HepG2 (cell line): ENCODE results near the gene ZMIZ1. TPM values are rescaled to one million over a fixed set of nuclear protein-coding genes. Genes with fewer than 3 reads are reported as not detected.

Experiments used
- ATAC-seq: fragments of 200-7000 bp; cut with Tn5 transposase; 3 replicates; pipeline ENCODE4 v1.9.1; 2020; ENCODE audit warnings: mild to moderate bottlenecking, moderate library complexity
- BruUV-seq: library from RNA; stranded (reverse); fragments of 400-500 nt; replicated peaks from 2 replicates; lab custom pipeline; 2021; lab: Mats Ljungman, UMichigan
- CTCF ChIA-PET: fragments of 300-600 bp; formaldehyde crosslinking; extraction: SDS; loops from one replicate; lab custom pipeline; 2021; ENCODE audit warnings: low total read pairs, inconsistent platforms, low intra/inter-chr PET ratio; lab: Yijun Ruan, JAX
- POLR2A ChIA-PET: fragments of 350-600 bp; sonication (Branson Sonifier 250); formaldehyde crosslinking; loops from one replicate; lab custom pipeline; 2020; ENCODE audit warnings: antibody characterized with exemption, inconsistent platforms; lab: Yijun Ruan, JAX
- DNase-seq: peaks from one replicate; pipeline ENCODE4 v3.0.0-alpha.2; 2015; ENCODE audit warnings: low spot score
- FAIRE-seq: peaks from 3 replicates; lab custom pipeline; 2011; peaks lifted over from hg19 to GRCh38; lab: Jason Lieb, UNC
- H2AFZ ChIP-seq: one replicate; pipeline ENCODE4 v1.6.1; 2011; ENCODE audit warnings: low read length, inconsistent platforms
- H3K27ac ChIP-seq: fragments of 300-600 bp; 3 replicates; pipeline ENCODE4 v1.8.0; 2011; ENCODE audit warnings: mixed run types, mild to moderate bottlenecking, mixed read lengths, low read length, inconsistent platforms; ENCODE audit not compliant: insufficient read depth; ENCODE audit errors: extremely low read length
- H3K27me3 ChIP-seq, 2 experiments: fragments of 200-600 bp in 1 of 2; 2 replicates in 1 of 2; 3 replicates in 1 of 2; pipeline versions ENCODE4 v1.6.0 to v1.8.0; 2011; ENCODE audit warnings: low read length in 2 of 2, mild to moderate bottlenecking in 2 of 2, moderate library complexity in 2 of 2, inconsistent platforms in 1 of 2; ENCODE audit not compliant: insufficient read depth in 2 of 2, control insufficient read depth in 1 of 2
- H3K36me3 ChIP-seq, 2 experiments: fragments of 200-600 bp in 1 of 2; replicated peaks in 1 of 2; 2 replicates in 1 of 2; 3 replicates in 1 of 2; pipeline versions ENCODE4 v1.5.1 to v1.8.0; 2011; ENCODE audit warnings: low read length in 2 of 2, inconsistent platforms in 1 of 2; ENCODE audit not compliant: insufficient read depth in 2 of 2, control insufficient read depth in 1 of 2
- H3K4me1 ChIP-seq: 2 replicates; pipeline ENCODE4 v1.5.1; 2012; ENCODE audit warnings: low read length, inconsistent platforms; ENCODE audit not compliant: insufficient read depth
- H3K4me2 ChIP-seq: 2 replicates; pipeline ENCODE4 v1.6.0; 2011; ENCODE audit warnings: low read depth, low read length, inconsistent platforms
- H3K4me3 ChIP-seq, 3 experiments: fragments of 200-600 bp in 1 of 3; sonication (generic), shearing (Covaris generic) in 1 of 3; replicated peaks in 1 of 3; 2 replicates each; pipeline ENCODE4 v1.5.1; 2011 to 2016; ENCODE audit warnings: low read length in 3 of 3, inconsistent platforms in 2 of 3, low read depth in 2 of 3, mild to moderate bottlenecking in 2 of 3, control low read depth in 1 of 3, mixed read lengths in 1 of 3; ENCODE audit not compliant: insufficient read depth in 1 of 3
- H3K79me2 ChIP-seq: one replicate; pipeline ENCODE4 v1.6.1; 2011; ENCODE audit warnings: low read length, inconsistent platforms; ENCODE audit not compliant: insufficient read depth
- H3K9ac ChIP-seq: 2 replicates; pipeline ENCODE4 v1.6.0; 2011; ENCODE audit warnings: mild to moderate bottlenecking, low read depth, low read length, inconsistent platforms; ENCODE audit not compliant: insufficient read depth
- H3K9me3 ChIP-seq: 2 replicates; pipeline ENCODE4 v1.5.1; 2012; ENCODE audit warnings: mild to moderate bottlenecking, low read length
- H4K20me1 ChIP-seq: 2 replicates; pipeline ENCODE4 v1.6.0; 2011; ENCODE audit warnings: inconsistent platforms, mild to moderate bottlenecking, low read length, moderate library complexity; ENCODE audit not compliant: insufficient read depth
- AGO2 ChIP-seq: fragments of 200-400 bp; formaldehyde crosslinking; optimal IDR thresholded peaks from 2 replicates; pipeline ENCODE3; 2017; ENCODE audit warnings: mild to moderate bottlenecking, low read depth, low read length, moderate library complexity
- RXRA ChIP-seq: sonication (generic); formaldehyde crosslinking; IDR thresholded peaks from 2 replicates; pipeline ENCODE4 v1.5.1; 2020; ENCODE audit warnings: missing genetic modification reagents
- TRIM24 ChIP-seq: sonication (generic); formaldehyde crosslinking; IDR thresholded peaks from 2 replicates; pipeline ENCODE4 v1.8.0; 2022; ENCODE audit warnings: mild to moderate bottlenecking, missing genetic modification reagents
- ZNF274 ChIP-seq: sonication (generic); formaldehyde crosslinking; IDR thresholded peaks from 2 replicates; pipeline ENCODE4 v1.5.1; 2020; ENCODE audit warnings: mild to moderate bottlenecking, missing genetic modification reagents
- ZNF687 ChIP-seq: sonication (generic); formaldehyde crosslinking; IDR thresholded peaks from 2 replicates; pipeline ENCODE4 v1.5.1; 2020; ENCODE audit warnings: mild to moderate bottlenecking, missing genetic modification reagents, moderate library complexity
- WGBS: methylation state at CpG from one replicate; pipeline ENCODE4 v1.1.6; 2017; ENCODE audit warnings: low lambda C conversion rate; 5-methylcytosine and 5-hydroxymethylcytosine counted together
- in situ Hi-C: cut with HindIII; loops from 2 replicates; pipeline ENCODE4 v1.10.0; 2017; ENCODE audit warnings: low pct_unique_long_range_greater_than_20kb; ENCODE audit not compliant: extremely low pct_ligation_motif_present
- intact Hi-C: fragments of 100-400 bp; cut with micrococcal nuclease; formaldehyde crosslinking; loops from one replicate; pipeline ENCODE4 v1.10.0; 2022; ENCODE audit not compliant: unreplicated experiment
- polyA plus RNA-seq, 8 experiments: library from polyadenylated mRNA; depleted of rRNA in 3 of 8; stranded (reverse) in 7 of 8; unstranded in 1 of 8; fragments of >200 nt; fragmentation: Illumina TruSeq in 4 of 8; extraction: Trizol in 4 of 8; gene quantifications; 2 replicates each; pipeline versions ENCODE4 v1.2.1 to v1.2.3, GENCODE V29; 2011 to 2016; ENCODE audit warnings: low read depth in 4 of 8, missing spikeins in 1 of 8, mixed read lengths in 1 of 8; ENCODE audit not compliant: insufficient read depth in 1 of 8
- total RNA-seq, 5 experiments: library from RNA; depleted of rRNA; stranded (reverse); fragments of >200 nt; fragmentation: Illumina TruSeq; extraction: Trizol; gene quantifications; 2 replicates each; pipeline ENCODE4 v1.2.3, GENCODE V29; 2016; ENCODE audit warnings: low read depth in 1 of 5

ZMIZ1 gene
- total and polyA plus RNA-seq, 2 of the 13 experiments (the other 11 are each of a cell fraction or from before 2014, with no cell fraction given), result 5.3 to 10.2 TPM

GRCh38 chr10:79112881-79113431, 44.2 kb downstream of the ZMIZ1 start:
- no peak for ATAC-seq
- BruUV-seq, result no TSS peak
- H3K27ac ChIP-seq, result no peak overlapping the region
- no peak for DNase-seq
- in situ Hi-C loops (no loop called here), intact Hi-C loops (no loop called here)
- peaks cover 97% of the 10 kb centered on the region for H3K4me1 ChIP-seq
- H3K9ac ChIP-seq, result no peak overlapping the region
- no peaks in the 10 kb centered on the region for H3K27me3 ChIP-seq
- FAIRE-seq, result no peak
- no peak overlapping the region for H3K4me3 ChIP-seq
- WGBS, result 95% methylated on average over 3 of the region's 11 CpGs
- CTCF ChIA-PET, result no interaction called here
- peaks cover 99% of the 10 kb centered on the region for H3K79me2 ChIP-seq
- peaks cover 20 to 45% of the 10 kb centered on the region in 2 experiments for H3K36me3 ChIP-seq
- peaks cover 90% of the 10 kb centered on the region for H4K20me1 ChIP-seq
- POLR2A ChIA-PET, result no interaction called here
- H3K4me2 ChIP-seq, result no peak overlapping the region
- no peak overlapping the region for H2AFZ ChIP-seq
- TF ChIP-seq TRIM24 (no peak), ZNF687 (CRISPR knock-in tag) (peak; percentile 30; the same call in 1 of the 2 replicates), ZNF274 (CRISPR knock-in tag) (no peak), AGO2 (peak; percentile 32), RXRA (CRISPR knock-in tag) (peak; percentile 8; the same call in 1 of the 2 replicates)
- no peaks in the 10 kb centered on the region for H3K9me3 ChIP-seq
